Fibroblast of skin of right biceps (primary cell): ENCODE results near the gene RBP2.

Experiments
- DNase-seq: peaks from one replicate; pipeline ENCODE4 v3.0.0-alpha.2; 2013

RBP2 gene

DNA sequence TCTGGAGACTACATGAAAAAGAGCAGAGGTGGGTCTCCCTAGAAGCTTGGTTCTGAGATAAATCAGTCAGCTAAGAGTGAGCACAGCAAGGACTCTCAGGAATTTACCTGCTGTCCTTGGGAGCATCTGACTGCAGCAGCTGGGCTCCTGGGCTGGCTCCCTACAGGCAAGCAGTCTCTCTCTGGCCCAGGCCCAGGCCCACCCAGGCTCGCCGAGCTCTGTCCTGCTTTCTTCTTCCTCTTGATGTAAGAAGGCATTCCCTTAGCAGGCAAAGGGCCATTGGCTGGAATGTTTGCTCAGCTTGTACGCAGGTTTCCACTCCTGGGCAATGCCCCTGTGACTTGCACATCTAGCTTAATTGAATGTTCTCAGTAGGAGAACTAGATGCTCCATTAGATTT, 4.3 kb upstream of the RBP2 start:
- no peak for DNase-seq

DNA sequence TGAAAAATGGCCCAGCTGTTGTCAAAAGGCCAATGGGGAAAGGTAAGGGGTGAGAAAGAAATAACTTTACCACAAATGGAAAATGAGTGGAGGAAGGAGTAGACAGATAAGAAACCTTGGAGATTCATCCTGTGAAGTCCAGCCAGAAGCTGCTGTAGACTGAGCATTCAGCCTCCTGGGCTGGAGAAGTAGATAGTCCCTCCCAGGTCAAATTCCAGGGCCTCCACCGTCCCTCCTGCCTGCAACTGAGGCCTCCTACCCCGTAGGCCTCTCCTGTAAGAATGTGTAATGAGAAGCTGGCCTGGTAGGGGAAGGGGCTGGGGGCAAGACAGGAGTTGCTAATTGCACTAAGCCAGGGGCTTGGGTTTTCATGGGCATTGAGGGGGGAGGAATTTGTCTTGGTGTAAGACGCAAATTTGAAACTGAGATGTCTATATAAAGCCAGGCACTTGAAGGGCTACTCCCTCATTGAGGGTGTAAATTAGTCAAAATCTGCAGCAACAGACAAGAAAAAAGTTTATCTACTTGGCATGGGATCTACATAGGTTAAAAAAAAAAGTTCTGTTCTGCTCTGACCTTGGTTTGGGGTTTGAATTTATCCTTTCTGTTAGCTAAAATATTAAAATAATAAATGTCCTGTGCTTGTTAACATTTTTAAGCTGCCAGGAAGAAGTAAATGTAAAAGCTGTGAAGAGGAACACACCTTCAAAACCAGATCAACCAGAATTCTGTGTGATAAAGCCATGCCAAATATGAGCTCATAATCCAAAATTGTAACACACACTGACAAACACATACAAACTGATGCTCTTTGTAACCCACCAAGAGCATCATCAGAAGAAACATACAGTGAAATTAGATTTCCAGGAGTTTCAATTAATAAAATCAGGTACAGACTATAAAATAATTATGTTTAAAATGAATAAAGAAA, 1.7 kb upstream of the RBP2 start:
- DNase-seq = no peak

DNA sequence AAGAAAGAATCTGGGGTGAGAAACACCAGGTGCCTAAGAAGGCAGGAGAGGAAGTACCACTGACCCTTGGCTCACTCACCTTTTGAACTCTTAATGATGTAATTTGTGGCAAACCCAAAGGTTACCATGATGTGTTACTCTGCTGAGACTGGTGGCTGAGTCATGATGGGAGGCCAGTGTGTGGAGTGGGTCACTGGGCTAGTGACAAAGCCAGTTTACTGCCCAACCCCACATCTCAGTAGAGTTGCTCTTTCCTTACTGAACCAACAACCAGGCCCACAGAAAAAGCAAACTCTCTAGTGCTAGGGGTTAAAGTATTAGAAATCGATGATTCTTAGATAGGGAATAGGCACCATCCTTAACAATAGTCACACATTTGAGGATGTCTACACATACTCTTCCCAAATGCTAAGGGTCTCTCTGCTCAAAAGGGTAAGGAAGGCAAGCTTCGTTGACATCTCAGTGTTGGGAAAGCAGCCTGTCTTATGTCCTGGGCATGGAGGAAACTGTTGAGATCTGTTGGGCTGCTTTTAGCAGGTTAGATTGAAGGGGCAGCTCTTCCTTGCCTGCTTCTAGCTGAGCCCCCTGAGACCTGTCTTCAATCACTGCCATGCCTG, 3.1 kb downstream of the RBP2 start:
- DNase-seq = no peak

DNA sequence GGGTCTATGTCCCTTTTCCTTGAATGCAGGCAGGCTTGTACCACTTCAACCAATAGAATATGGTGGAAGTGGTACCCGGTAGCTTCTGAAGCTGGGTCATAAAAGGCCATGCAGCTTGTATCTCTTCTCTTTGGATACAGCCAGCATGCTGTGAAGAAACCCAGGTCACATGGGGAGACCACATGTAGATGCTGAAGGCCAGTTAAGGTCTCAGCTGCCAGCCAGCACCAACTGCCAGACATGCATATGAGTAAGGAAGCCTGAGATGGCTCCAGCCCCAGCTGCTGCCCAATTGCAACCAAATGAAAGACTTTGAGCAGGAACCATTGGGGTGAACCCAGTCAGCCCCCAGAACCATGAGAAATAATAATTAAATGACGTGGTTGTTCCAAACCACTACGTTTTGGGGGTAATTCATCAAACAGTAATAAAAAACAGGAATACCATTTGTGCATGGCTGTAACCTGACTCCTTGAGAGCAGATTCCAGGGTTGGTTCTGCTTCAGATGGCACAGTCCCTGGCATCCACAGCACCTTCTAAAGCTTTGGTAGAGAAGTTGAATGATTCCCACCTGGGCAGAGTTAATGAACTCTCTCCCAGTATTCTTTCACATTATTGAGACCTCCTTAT, 3.8 kb downstream of the RBP2 start:
- DNase-seq = no peak

DNA sequence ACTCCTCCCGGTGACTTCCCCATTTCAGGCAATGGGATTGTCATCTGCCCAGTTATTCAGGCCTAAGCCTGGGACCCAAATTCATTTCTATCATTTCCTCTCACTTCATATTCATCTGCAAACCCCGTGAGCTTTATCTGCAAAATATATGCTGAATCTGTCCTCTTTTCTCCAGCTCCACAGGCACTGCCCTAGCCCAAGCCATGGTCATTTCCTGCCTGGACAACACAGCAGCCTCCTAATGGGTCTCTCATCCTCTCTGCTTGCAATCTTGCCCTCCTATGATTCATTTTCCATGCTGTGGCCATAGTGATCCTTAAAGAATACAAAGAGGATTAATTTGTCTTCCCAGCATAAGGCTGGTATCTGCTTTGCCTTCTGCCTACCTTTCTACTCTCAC, 6.1 kb downstream of the RBP2 start:
- no peak for DNase-seq

DNA sequence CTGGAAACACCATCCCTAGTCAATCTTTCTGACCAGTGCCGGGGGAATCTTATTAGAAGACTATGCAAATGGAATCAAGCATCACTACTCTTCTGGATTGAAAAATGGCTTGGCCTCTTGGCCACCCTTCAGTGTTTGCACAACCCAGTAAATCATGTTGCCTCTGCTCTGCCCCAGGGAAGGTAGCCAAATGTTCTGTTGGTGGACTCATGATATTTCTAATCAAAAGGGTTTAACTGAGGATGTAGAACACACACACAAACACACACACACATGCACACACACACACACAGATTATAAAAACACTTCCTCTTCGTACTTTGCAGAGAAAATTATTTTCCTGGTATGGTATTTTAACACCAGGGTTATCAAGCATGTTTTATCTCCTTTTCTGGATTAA, 7.9 kb downstream of the RBP2 start:
- DNase-seq = no peak

DNA sequence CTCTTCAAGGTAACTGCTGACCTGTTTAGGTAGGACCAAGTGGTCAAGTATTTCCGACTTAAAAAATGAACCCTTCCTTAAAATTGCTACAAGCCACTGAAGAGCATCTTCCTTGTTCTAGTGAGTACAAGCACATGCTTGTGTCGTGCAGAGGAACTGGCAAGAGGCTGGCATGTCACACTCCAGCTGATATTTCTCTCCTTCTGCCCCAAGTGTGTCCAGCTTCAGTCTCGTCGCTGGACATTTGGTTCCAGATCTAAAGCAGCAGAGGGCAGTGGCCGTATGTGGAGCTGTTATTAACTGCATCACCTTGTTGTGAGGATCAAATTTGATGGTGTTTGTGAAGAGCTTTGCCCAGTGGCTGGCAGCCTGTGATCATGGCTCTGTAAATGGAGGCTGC, 10.0 kb downstream of the RBP2 start:
- no peak for DNase-seq

DNA sequence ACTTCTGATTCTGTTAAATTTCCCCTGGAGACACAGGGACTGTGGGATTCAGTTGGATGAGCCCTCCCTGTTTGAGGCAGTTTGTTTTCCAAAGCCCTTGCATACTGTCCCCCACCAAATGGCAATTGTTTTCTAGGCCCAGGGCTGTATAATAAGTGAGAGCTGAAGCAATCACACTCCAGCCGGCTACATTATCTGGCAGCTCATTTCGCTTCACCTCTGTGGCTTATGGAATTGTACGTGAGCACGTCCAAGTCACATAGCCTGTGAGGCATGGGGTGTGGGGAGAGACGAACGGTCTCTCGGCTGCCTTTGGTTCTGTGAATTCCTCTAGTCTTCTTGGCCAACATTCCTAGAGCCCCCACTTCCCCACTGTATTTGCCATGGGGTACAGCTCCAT, 10.7 kb downstream of the RBP2 start:
- no peak for DNase-seq

DNA sequence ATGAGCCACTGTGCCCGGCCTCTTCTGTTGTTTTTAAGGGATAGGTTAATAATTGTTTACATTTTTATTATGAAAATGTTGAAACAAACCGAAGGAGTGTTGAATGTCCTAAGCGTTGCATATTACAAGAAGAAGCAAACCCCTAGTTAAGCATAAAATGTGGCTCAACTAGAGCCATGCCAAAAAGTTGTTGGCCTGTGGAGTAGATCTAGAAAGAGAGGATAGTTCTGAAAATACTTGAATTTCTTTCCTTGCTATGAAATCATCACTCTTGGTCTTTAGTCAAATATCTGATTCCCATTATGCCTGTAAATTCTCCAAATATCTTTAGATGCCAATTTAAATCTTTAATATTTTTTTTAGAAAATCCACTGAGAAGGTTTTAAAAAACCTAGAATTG, 12.8 kb downstream of the RBP2 start:
- no peak for DNase-seq

DNA sequence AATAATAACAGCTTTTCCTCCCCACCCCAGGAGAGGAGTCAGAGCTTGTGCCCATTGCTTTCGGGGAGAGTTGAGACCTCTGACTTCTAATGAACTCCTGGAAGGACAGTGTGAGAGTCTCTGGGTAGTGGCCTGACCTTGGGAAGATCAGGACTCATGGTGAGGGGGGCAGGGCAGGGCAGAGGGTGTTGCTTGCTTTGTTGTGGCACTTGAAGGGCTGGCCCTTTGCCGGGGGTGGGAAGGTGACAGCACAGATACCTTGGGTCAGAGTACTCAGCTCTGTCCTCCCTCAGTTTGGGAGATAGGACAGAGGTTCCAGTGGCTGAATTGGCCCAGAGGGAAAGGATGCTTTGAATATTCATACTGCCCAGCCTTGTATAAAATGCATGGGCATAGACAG, 15.8 kb downstream of the RBP2 start:
- no peak for DNase-seq

DNA sequence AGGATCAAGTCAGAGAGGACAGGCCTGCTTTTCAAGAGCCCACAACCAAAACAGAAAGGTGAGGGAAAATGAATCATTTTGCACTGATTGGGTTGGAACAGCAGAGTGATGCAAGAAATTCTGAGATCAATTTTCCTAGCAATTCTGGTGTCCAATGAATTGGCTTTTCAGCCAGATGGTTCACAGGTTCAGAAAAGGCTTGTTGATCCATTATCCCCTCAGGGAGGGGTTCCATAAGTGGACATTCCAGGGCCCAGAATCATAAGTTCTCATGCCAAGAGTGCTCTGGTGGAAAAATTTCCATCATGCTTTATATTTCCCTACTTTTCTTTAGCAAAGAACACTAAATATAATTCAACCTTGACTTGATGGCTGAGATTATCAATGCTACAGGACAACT, 16.2 kb downstream of the RBP2 start:
- no peak for DNase-seq

DNA sequence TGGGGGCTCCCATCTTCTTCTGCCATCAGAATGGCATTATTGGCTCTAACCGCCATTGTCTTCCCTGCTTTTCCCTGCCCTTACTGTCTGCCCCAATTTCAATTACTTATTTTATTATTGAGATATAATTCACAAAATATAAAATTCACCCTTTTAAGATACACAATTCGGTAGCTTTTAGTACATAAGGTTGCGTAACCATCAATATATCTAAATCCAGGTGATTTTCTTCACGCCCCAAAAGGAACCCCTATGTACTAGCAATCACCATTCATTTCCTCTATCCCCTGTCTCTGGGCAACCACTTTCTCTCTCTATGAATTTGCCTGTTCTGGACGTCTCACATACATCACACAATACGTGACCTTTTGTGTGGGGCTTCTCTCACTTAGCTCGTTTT, 18.0 kb downstream of the RBP2 start:
- no peak for DNase-seq

DNA sequence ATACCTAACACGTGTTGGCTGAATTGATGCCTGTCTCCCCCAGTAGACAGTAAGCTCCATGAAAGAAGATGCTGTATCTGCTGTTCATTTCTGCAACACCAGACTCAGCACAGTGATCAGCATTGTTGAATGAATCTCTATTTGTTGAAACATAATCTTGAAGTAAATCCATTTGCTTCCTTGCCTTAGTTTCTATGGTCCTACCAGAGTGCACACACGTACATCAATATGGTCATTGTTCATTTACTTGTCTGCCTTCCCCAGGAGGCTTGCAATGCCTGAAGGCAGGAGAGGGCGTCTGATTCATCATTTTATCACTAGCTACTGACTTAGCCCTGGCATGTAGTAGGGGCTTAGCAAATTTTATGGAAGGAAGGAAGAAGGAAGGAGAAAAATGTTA, 19.2 kb downstream of the RBP2 start:
- DNase-seq = no peak

DNA sequence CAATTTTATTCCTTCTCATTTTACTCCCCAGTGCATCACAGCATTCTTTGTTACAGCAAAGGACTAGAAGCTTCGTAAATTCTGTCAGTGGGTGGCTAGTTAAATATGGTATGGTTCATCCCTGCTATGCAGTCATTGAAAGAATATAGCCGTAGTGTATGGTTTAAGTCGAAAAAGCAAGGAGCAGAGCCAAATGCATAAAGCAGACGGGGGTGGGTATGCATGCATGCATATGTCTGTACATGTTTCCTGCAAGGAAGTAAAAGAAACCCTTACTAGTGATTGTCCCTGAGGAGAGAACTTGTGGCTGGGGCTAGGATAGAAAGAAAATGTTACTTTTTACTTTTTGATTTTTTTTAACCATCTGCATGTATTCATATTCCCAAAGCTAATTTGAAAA, 19.9 kb downstream of the RBP2 start:
- no peak for DNase-seq

DNA sequence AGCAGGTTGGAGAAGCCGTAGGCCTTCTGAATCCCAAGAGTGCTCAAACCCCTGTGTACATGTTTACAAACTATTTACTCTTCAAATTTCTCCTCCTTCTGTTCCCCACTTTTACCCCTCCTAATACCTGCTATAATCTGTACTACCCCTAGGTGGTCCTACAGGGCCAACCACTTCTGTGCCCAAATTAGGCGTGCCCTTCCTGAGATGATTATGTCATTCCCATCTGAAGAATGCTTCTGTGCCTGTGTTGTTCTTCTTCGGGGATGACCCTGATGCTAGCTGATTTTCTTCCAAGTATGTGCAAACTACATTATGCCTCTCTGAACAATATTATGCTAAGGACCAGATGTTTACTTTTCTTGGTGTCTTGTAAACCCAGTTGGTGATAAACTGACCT, 20.5 kb downstream of the RBP2 start:
- DNase-seq = no peak

DNA sequence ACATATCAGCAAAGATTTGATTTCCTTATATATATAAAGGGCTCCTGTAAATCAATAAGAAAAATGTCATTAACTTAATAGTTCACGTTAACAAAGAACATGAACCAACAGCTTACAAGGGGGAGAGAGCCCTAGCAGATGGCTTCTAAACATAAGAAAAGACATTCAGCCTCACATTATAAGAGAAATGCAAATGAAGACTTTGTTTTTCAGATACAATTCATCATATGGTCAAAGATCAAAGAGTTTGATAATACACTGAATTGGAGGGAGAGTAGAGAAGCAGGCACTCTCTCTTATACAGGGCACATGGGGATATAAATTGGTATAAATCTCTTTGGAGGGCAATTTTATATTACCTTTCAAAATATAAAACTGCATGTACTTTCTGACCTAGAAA, 21.1 kb downstream of the RBP2 start:
- no peak for DNase-seq

DNA sequence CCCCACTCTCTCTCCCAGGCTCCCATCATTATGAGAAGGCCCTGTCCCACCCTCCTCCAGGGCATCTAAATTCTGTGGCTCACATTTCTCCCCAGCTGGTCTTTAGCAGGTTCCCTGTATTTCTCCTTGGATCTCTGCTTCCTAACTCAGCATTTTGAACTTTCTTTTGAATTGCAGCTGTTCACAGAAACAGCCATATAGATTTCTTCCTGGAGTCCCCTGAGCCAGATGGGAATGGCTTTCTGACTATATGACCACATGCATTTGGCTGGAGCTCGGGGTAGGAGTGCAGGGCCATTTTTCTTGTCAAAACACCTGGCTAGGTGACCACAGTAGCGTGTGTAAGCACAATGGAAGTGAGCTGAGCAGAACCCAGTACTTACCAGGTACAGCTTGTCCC, 22.0 kb downstream of the RBP2 start:
- no peak for DNase-seq

DNA sequence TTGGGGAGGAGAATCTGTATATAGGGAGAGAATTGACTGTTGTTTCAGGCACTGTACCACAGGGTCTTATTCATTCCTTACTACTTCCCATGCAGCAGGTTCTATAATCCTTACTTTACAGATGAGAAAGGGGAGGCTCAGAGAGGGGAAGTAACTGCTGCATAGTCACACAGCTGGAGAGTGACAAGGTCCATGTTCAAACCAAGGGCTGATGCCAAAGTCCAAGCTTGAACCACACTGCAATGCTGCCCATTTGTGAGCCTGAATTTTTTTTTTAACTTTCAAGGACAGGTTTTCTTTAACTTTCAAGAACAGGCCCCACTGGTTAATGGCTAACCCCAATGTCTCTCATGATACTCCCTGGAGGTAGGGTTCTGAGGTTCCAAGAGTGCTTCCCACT, 26.2 kb downstream of the RBP2 start:
- no peak for DNase-seq

DNA sequence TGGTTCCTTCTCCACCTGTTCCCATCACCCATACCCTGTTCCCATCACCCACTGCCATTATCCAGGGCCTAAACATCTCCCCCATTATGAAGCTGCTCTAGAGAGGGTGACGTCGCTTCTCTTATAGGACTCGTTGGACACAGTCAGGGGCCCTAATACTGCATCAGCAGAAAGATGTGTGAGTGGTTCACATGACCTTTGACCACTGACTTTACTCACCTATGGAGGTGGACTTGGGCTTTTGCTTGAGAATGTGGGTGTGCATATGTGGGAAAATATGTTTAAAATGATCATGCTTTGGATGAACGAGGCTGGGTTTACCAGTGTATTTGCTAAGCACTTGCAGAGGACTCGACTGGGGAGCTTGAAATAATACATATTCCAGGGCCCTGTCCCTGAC, 26.8 kb downstream of the RBP2 start:
- DNase-seq = no peak

DNA sequence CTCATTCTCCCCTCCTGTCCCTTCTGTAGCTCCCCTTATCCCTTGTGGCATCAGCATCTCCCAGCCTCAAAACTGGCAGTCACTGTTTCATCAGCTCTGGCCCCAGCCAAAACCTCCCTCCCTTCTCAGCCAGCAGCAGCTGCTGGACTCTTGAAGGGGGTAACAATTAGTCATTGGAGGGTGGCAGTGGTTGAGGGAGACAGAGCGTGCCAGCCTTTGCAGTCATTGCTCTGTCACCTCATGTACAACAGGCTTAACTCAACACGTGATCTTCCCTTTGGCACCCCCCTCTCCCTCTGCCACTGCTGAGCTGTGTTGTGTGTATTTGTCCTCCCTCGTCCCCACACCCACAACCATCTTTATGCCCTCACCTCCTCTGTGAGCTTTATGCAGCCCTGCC, 28.2 kb downstream of the RBP2 start:
- DNase-seq = no peak

DNA sequence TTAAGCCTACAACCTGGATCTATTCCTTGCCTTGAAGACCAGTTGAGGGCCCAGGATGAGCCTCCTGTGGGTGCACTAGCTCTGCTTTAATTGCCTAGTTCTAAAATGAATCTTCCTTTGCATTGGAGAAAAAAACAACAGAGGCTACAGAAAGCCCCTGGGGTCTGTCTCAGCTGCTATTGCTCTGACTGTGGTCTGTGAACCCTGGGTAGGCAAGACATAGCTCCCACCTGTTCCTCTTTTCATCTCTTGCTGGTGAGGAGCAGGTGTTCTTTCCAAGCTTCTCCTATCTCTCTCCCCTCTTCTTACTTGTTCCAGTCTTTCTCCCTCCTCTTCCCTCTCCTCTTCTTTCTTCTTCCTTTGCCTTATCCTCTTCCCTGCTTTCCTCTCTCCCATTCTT, 28.8 kb downstream of the RBP2 start:
- no peak for DNase-seq

DNA sequence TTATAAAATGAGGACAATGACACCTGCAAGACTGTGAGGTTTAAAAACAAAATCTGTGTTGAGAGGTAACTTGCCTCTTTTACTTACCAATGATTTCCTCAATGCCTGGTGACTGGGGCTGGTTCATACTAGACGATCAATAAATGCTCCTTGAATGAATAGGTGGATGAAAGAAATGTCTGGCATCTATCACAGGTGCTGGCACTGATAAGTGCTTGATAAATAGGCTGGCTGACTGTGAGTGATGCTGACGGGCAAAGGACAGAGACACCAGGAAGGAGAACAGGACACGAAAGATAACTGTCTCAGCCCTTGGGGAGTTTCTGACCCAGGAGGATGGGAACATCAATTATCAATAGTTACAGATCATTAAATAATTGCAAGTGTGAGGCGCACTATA, 31.9 kb downstream of the RBP2 start:
- DNase-seq = no peak

DNA sequence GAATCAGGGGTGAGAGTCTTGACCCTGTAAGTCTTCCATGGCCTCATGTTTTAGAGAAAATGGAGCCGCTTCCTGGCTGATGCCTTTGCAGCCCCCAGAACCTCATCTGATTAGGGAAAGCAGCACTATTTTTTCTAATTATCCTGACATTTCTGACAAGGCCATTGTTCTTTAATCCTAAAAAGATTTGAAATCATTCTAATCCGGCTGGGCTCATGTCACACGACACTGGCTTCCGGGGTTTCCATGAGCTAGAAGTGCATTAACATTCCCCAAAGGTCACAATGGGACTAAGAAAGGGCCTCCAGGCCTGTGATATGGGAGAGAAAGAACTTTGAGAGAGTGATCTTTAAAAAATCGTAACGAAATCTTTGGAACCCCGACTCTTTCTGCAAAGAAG, 33.1 kb downstream of the RBP2 start:
- no peak for DNase-seq

DNA sequence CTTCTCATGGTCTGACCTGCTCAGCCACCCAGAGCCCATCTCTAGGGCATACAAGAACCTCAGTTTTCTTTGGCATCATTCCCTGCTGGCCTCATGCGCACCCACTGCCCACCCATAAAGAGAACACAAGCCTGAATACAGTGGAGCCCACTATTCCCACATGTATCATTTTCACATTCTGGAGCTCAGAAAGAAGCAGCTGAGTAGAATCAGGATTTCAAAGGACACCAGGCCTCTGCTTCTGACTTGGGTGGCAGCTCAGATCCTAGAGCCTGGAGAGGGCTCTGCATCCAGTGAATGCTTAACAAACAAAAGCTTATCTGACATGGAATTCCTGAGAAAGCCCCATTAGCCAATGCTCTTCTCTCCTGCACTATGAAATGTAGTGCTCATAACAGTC, 34.7 kb downstream of the RBP2 start:
- no peak for DNase-seq
